ENCODE measurements around the gene SHQ1.

Gene SHQ1

DNA sequence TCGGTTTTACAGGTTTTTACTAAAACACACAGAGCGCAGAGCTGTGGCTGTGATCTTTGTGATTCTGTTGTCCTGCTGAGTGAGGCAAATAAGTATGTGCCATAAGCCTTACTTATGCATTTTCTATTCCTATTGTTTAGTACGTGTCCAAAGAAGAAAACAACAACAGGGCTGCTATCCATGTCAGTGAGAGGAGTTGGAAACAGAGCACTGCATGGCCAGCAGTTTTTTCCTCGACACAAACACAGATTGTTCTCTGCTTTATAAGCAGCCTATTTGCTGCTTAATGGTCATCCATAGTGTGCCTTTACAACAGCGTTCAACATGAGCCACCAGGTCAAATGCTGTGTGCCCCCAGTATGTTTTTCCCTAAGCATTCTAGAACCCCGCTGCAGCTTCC lies 79.8 kb downstream of the SHQ1 start:
- no peaks in the 10 kb centered on the region for H3K9me3 ChIP-seq (ENCODE audit: control insufficient read depth, insufficient read depth, low read depth, low read length)
- POLR2A ChIA-PET = no interaction called here
- no peaks in the 10 kb centered on the region for H3K4me1 ChIP-seq (ENCODE audit: control insufficient read depth, insufficient read depth, low read length)
- CTCF ChIA-PET = no interaction called here
- H3K27ac ChIP-seq (ENCODE audit: extremely low read depth, low read depth, low read length) = no peak overlapping the region
- H3K36me3 ChIP-seq (ENCODE audit: control insufficient read depth in 2 of 2, insufficient read depth in 1 of 2, low read length in 2 of 2) = no peaks in the 10 kb centered on the region
- TF ChIP-seq ZNF777 (tag by site-specific recombination; IDR thresholded peaks at IDR 0.05; ENCODE audit: borderline replicate concordance) = no peak
- TF ChIP-seq ZNF239 (tag by site-specific recombination; IDR thresholded peaks at IDR 0.05) = no peak
- TF ChIP-seq ZNF48 (tag by site-specific recombination; IDR thresholded peaks at IDR 0.05) = no peak
- TF ChIP-seq ZNF521 (tag by site-specific recombination; IDR thresholded peaks at IDR 0.05) = no peak
- no peak for TF ChIP-seq EGR2 (tag by site-specific recombination; IDR thresholded peaks at IDR 0.05; ENCODE audit: low read depth)
- TF ChIP-seq ZNF157 (tag by site-specific recombination; IDR thresholded peaks at IDR 0.05) = no peak
- TF ChIP-seq, protein P1, sequence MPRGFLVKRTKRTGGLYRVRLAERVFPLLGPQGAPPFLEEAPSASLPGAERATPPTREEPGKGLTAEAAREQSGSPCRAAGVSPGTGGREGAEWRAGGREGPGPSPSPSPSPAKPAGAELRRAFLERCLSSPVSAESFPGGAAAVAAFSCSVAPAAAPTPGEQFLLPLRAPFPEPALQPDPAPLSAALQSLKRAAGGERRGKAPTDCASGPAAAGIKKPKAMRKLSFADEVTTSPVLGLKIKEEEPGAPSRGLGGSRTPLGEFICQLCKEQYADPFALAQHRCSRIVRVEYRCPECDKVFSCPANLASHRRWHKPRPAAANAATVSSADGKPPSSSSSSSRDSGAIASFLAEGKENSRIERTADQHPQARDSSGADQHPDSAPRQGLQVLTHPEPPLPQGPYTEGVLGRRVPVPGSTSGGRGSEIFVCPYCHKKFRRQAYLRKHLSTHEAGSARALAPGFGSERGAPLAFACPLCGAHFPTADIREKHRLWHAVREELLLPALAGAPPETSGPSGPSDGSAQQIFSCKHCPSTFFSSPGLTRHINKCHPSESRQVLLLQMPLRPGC (tag by site-specific recombination; IDR thresholded peaks at IDR 0.05) = no peak
- no peak for TF ChIP-seq ZNF16 (tag by site-specific recombination; IDR thresholded peaks at IDR 0.05; ENCODE audit: low read depth)
- no peak for TF ChIP-seq ZNF248 (tag by site-specific recombination; IDR thresholded peaks at IDR 0.05)
- TF ChIP-seq ZNF214 (tag by site-specific recombination; IDR thresholded peaks at IDR 0.05; ENCODE audit: borderline replicate concordance) = no peak
- no peak for TF ChIP-seq ZSCAN30 (tag by site-specific recombination; IDR thresholded peaks at IDR 0.05)
- TF ChIP-seq ZNF529 (tag by site-specific recombination; IDR thresholded peaks at IDR 0.05; ENCODE audit: insufficient replicate concordance) = no peak
- no peak for TF ChIP-seq PRDM2 (tag by site-specific recombination; IDR thresholded peaks at IDR 0.05; ENCODE audit: borderline replicate concordance)
- TF ChIP-seq ZSCAN16 (tag by site-specific recombination; IDR thresholded peaks at IDR 0.05) = no peak
- TF ChIP-seq ZNF221 (tag by site-specific recombination; IDR thresholded peaks at IDR 0.05; ENCODE audit: borderline replicate concordance) = no peak
- no peak for TF ChIP-seq SP3 (tag by site-specific recombination; IDR thresholded peaks at IDR 0.05)
- no peak for TF ChIP-seq ZIC2 (tag by site-specific recombination; IDR thresholded peaks at IDR 0.05)
- no peak overlapping the region for H3K4me3 ChIP-seq (ENCODE audit: low read depth, low read length)

- TF ChIP-seq ZNF155 (tag by site-specific recombination; IDR thresholded peaks at IDR 0.05) (no peak), ZIC2 (tag by site-specific recombination; IDR thresholded peaks at IDR 0.05) (0 out of 2 replicates have a peak, but pooled peaks have one; percentile 13)
- no peak overlapping the region for H3K27ac ChIP-seq (ENCODE audit: extremely low read depth, low read depth, low read length)
- H3K4me3 ChIP-seq (ENCODE audit: low read depth, low read length) = no peak overlapping the region
- no peaks in the 10 kb centered on the region for H3K4me1 ChIP-seq (ENCODE audit: control insufficient read depth, insufficient read depth, low read length)
- CTCF ChIA-PET = no interaction called here
- POLR2A ChIA-PET = no interaction called here
- no peaks in the 10 kb centered on the region for H3K9me3 ChIP-seq (ENCODE audit: control insufficient read depth, insufficient read depth, low read depth, low read length)
- no peaks in the 10 kb centered on the region for H3K36me3 ChIP-seq (ENCODE audit: control insufficient read depth in 2 of 2, insufficient read depth in 1 of 2, low read length in 2 of 2)
These were observed 80.2 kb downstream of the SHQ1 start for GRCh38 chr3:72768006-72768441.

All from HEK293 (cell line).